ENCODE results near the gene RTN4IP1. TPM values are rescaled to one million over a fixed set of nuclear protein-coding genes. Genes with fewer than 3 reads are reported as not detected.
"Not testable (repeated sequence)": the region's sequence is repeated elsewhere in the genome, so short reads cannot be mapped to it uniquely, and the experiment has no call there.

RTN4IP1 gene
- total RNA-seq, 1 experiment from 2014 or later: 10.8 TPM

DNA sequence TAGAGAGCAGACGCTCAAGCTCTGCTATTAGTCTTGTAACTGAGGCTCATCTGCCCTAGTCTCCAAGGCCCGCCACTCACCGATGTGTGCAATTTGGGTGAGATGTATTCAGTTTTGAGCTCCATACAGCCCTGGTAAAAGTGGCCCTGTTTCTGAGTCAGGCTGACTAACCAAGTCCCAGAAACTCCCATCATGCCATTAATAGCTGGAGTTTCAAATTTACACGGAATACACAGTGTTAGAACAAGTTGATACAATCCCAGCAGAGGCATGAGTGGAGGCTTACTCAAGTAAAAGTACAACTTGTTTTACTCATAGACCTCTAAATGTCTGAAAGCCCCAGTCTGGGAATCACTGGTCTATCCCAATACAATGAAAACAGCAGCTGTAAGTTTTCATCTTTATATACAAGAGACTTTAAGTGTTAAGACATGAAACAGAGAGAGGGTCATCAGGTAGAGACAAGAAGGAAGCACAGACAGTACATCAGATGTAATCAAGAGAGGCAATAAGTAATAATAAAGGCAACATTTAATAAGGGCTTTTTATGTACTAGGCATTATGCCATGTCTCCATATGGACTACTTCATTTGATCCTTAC is 42.4 kb downstream of the RTN4IP1 start:
- DNase-seq (ENCODE audit: low read depth): peak; percentile 59

DNA sequence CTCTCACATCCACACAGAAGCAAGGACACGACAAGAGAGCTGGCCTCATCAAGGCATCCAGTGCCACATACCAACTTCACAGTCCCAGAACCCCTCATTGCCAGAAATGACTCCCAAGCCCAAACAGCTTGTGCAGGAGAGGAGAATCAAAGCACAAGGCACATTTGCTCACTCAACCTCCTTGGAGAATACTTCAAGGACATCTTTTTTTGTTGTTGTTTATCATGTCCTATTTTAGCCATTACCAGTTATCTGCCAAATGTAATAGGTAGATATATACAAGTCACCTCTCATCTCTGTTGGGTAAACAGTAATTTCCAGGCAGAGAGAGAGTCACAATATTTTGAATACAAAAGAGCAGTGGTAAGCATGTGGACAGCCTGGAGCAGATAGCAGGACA is 47.8 kb downstream of the RTN4IP1 start:
- DNase-seq (ENCODE audit: low read depth): no peak

DNA sequence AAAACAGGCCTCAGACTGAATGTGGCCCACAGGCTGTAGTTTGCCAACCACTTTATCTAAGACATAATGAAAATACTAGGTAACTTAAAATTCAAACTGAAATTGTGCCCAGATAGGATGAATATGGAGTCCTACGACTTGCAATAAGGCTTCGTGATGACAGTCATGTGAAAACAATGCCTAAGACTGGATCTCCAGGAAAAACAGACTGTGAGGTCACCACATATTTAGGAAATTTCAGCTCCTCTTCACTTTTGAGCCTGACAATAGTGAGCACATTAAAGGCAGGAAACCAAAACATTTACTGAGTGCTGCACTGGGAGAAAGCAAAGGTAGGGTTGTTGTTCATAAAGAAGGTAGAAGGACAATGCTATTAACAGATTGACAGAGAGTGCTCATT is 50.0 kb downstream of the RTN4IP1 start:
- DNase-seq (ENCODE audit: low read depth): no peak

DNA sequence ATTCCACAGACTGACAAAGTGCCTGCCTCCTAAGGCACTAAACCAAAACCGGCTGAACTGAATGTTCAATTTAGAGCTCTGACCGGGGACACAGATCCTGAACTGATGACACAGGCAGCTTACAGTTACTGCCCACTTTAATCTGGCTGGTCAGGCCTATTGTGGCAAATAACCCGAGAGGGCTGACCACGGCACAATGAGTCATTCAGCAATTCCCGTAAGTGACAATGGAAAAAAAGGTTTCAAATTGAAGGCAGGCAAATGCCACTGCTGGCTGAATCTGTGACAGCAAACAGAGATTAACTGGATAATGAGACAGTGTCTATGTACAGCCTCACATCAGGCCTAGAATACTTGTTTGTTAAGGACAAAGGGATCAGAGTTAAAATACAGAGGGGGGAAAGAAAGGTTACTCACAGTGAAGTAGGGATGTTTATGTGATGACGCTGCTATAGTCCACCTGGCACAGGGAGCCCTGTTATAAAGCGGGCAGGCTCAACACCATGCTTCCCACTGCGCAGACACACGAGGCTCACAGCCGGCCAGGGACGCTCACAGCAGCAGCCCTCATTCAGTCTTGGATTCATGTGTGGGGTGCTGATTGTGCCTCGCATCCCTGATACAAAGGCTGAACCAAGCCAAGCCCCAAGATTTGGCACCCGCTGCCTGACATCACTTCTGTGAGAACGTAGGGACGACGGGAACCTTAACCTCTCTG is 54.4 kb downstream of the RTN4IP1 start:
- DNase-seq (ENCODE audit: low read depth): peak; percentile 88

DNA sequence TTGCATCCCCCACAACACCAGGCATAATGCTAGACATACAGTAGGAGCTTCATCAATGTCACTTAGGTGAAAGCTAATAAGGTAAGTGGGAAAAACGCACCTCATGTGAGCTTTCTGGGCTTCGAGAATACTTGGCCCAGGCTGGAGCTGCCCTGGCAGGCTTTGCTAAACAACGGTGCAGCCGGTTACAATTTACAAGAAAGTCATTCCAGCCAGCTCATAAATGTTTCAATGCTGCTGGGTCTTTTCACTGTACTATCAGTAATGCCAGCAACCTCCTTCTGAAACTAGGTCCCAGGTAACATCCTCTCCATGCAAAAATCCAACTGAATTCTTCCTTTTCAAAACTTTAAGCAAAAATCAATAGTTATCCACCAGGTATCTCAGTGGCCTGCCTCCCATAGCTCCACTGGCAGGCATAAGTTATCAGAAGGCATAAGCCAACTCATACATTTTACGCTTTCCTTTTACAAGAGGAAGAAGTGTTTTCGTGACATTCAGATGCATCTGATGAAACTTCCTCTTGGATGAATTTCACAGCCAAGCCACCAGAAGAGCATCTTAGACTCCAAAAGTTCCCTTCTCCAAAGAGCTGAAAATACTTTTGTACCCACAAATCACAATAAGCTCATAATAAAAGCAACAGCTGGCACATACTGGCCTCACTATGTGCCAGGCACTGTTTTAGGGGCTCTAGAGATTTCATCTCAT is 56.3 kb downstream of the RTN4IP1 start:
- DNase-seq (ENCODE audit: low read depth): no peak

DNA sequence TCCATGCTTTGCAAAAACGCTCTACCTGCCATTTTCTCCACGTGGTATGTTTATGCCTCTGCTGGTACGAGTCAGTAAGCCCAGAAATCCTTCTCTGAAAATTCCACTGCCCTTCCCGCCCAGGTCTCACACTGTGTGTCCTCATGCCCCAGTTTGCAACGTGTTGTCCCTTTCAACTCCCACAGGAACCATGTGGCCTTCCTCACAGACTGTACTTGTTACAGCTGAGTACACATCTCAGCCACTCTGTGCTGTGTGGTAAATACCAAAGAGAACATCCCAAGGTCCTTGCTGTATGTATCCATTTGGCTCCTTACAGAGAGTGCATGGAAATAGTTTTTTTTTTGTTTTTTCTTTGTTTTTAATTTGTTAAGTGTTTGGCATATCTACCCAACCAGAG is 56.9 kb downstream of the RTN4IP1 start:
- no peak for DNase-seq (ENCODE audit: low read depth)

DNA sequence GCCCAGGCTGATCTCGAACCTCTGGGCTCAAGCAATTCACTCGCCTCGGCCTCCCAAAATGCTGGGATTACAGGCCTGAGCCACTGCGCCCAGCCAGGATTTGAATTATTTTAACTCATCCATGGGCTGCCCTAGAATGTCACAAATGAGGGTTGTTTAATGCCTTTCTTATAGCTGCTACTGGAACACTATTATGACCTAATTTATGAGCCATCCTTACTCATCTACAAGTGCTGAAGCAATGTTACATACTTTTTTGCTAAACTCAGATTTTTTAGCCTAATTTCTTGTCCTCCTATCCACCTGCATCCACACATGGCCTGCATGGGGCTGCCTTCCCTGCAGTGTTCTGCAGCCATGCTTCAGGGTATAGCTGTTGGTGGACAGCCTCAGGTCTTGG is 59.9 kb downstream of the RTN4IP1 start:
- no peak for DNase-seq (ENCODE audit: low read depth)

DNA sequence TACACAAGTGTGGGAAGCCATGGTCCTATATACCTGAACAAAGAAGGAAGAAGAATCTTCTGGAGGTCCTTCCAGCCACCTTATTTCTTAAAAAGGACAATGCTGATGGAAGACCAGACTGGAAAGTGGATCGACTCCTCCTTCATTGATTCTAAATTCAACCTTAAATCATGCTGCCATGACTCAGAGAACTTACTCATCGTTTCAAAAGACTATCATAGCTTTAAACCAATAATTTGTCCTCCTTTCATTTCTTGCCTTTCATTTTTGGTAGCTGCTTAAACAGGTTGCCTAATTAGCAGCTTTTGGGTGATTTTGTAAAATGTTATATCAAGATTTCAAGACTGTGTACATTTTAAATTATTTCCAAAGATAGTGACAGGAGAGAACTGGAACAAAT is 60.8 kb downstream of the RTN4IP1 start:
- peak; percentile 32 for DNase-seq (ENCODE audit: low read depth)

DNA sequence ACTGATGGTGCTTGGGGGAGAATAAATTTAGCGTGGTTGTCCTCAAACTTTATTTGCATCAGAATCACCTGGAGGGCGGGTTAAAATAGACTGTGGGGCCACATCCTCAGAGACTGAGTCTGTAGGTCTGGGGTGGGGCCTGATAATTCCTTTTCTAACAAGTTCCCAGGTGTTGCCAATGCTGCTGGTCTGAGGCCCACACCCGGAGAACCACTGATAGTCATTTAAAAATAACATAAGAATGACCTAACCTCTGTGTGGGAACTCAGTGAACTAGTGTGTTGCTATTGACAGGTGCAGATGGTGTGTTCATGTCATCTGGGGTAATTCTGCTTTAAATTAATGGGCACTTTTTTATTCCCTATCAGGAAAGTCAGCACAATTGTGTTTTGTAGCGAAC is 64.8 kb downstream of the RTN4IP1 start:
- DNase-seq (ENCODE audit: low read depth): no peak

DNA sequence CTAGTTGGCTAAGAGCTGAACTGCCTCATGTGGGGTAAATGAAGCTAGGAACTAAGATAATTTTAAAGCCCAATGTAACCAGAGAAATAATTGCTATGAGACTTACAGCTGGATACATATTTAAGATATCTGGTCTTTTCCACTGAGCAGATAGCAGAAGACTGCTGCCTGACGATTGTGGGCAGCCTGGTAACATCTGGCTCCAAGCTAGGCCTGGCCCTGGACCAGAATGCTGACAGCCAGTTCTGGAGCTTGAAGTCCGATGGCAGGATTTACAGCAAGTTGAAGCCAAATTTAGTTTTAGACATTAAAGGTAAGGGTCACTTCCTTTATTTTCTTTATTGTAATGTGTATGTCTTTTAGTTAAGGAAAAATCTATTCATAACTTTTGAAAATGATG is 65.7 kb downstream of the RTN4IP1 start:
- no peak for DNase-seq (ENCODE audit: low read depth)

DNA sequence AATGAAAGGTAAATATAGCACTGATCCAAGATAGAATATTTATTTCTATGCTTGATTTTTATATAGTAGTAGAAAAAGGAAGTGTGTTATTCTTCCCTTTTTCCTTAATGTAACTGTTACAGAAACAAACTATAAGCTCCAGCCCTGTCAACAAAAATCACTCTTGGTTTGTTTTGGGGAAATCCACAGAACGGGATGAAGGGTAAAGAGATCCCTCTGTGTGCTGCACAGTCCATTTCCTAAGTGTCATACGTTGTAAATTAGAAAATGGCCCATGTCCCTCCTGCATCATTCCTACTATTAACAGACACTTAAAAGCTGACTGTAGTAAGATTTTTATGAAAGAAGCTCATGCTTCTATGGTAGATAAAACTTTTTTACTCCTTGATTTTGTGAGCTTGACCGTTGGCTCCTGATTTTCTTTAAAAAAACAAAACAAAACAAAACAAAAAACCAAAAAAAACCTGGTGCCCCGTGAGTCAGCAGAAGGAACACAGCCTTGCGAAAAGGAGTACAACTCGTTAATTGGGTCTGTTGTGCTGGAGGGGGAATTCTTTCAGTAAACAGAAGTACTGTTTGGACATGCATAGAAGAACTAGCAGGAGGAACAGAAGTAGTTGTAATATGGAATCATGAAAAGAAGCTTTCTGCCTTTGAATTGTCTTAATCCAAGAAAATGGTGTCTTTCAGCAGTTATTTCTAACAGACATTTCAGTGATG is 67.5 kb downstream of the RTN4IP1 start:
- peak; percentile 27 for DNase-seq (ENCODE audit: low read depth)

DNA sequence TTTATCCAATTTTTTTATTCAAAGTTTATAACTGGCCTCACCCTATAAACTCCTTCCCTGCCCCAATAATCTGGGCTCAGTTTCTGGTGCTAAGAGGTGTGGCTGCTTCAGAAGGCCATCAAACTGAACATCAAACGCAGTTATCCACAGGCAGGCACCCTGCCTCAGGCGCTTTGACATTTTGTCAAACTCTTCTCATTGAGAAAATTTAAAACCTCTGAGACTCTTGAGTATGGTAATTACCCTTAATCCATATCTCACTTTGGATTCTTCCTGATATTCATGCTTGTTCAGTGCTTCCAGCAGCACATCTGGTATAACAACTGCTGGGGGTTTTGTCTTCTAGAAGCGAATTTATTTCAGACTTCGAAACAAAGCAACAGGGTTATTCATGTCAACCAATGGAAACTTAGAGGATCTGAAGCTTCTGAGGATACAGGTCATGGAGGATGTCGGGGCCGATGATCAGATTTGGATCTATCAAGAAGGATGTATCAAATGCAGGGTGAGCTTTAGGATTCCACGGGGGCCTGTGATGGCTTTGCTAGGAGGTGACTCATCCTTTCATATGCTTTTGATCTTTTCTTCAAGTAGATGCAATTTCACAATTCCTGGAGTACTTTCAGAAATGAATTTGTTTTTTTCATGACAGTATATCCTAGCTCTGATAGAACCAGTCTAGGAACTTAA is 68.2 kb downstream of the RTN4IP1 start:
- DNase-seq (ENCODE audit: low read depth): peak; percentile 63

DNA sequence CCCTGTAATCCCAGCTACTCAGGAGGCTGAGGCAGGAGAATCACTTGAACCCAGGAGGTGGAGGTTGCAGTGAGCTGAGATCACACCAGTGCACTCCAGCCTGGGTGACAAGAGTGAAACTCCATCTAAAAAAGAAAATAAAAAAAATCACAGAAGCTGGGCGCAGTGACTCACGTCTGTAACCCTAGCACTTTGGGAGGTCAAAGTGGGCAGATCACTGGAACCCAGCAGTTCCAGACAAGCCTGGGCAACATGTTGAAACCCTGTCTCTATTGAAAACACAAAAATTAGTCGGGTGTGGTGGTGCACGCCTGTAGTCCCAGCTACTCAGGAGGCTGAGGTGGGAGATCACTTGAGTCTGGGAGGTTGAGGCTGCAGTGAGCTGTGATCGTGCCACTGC is 69.6 kb downstream of the RTN4IP1 start:
- DNase-seq (ENCODE audit: low read depth): peak; percentile 47

DNA sequence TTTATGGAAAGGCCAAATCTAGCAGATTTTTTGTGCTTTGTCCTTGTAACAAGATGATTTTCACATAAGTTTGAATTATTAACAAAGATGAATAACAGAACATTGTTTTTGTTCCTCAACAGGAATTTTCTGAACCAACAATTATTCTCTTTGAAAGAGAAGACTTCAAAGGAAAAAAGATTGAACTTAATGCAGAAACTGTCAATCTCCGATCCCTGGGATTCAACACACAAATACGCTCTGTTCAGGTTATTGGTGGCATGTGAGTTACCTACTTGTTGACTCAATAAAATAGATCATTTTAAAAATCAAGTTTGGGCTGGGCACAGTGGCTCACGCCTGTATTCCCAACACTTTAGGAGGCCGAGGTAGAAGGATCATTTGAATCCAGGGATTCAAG is 70.9 kb downstream of the RTN4IP1 start:
- DNase-seq (ENCODE audit: low read depth): no peak

DNA sequence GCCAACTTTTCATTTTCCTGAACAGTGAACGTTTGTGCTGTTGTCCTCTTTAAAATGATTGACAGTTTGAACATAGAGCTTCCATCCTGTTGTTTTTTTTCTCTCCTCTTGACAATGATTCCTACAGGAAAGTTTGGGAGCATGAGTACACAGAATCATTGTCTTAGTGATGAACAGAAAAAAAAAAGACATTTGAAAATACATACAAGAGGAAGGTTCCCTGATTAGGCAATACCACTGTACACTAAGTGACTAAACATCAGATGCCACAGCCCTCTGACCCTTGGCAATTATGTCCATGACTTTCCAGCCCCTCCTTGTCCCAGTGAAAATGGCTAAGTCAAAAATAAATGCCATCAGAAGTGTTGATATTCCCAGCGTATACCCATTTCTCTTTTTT is 71.5 kb downstream of the RTN4IP1 start:
- DNase-seq (ENCODE audit: low read depth): peak; percentile 49

DNA sequence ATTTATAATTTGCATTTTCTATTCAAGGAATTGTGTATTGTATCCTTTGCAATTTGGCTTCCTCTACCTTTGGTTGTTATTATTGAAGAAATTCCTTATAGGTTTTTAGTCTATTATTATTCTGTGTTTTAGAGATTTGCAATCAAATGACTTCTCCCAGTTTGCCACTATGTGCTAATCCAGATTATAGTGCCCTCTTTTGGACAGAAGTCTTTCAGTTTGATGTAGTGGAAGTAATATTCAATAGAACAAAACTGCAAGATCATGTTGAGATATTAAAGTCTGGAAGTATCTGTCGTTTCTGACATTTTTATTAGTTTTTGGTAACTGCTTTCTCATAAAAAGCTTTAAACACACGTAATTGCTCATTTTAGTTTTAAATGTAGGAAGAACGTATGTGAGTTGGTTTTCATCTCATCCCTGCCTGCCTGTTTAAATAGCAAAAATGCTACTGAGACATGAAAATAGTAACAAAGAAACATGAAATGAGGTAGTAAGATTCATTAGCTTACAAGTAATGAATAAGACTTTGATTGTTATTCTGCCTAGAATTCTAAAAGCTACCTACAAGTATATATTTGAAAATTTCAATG is 72.8 kb downstream of the RTN4IP1 start:
- peak; percentile 35 for DNase-seq (ENCODE audit: low read depth)

DNA sequence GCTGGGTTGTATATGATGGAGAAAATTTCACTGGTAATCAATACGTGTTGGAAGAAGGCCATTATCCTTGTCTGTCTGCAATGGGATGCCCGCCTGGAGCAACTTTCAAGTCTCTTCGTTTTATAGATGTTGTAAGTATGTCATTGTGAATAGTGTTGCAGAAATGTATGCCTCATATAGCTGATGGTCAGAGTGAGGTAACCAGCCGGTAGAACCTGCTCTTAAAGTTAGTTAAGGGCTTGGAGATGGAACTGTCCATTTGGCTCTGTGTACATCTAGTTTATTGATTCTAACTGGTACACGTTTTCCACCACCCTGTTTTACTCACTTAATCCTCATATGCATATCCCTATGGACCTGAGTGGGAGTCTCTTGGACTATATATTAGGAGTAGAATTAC is 73.5 kb downstream of the RTN4IP1 start:
- no peak for DNase-seq (ENCODE audit: low read depth)

DNA sequence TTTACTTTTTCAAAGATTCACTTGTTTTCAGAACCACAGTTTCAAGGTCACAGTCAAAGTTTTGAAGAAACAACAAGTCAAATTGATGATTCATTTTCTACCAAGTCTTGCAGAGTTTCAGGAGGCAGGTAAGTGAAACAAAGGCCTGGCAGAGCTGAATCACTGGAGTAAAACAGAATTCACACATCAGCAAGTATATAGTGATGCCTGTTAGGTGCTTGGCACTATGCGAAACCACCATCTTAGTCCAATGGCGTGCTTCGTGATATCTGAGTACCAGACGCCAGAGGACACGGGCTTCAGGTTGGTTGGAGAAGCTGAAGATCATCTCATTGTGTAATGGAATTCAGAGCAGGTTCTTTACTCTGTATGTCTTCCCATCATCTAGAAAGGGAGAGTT is 75.9 kb downstream of the RTN4IP1 start:
- DNase-seq (ENCODE audit: low read depth): no peak

DNA sequence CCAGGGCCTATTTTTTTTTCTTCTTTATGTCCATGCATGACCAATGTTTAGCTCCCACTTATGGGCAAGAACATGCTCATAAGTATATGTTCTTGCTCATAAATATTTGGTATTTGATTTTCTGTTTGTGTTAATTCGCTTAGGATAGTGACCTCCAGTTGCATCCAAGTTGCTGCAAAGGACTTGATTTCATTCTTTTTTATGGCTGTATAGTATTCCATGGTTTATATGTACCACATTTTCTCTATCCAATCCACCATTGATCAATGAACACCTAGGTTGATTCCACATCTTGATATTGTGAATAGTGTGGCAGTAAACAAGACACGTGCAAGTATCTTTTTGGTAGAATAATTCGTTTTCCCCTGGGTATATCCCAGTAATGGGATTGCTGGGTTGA is 78.1 kb downstream of the RTN4IP1 start:
- no peak for DNase-seq (ENCODE audit: low read depth)

DNA sequence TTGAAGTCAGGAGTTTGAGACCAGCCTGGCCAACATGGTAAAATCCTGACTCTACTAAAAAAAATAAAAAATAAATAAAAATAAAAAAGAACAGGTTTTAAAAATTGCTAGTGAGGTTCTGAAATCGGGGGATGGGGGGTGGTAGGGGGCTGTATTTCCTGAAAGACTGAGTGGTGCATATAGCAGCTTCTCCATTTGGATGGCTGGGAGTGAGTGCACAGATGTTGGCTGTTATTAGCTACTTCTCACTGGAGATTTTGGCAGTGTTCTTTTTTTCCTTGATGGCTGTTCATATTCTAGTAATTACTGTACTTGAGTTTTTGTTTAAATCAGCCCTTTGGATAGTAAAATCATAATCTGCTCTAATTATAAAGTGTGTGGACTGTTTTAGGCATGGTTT is 79.8 kb downstream of the RTN4IP1 start:
- DNase-seq (ENCODE audit: low read depth): no peak

DNA sequence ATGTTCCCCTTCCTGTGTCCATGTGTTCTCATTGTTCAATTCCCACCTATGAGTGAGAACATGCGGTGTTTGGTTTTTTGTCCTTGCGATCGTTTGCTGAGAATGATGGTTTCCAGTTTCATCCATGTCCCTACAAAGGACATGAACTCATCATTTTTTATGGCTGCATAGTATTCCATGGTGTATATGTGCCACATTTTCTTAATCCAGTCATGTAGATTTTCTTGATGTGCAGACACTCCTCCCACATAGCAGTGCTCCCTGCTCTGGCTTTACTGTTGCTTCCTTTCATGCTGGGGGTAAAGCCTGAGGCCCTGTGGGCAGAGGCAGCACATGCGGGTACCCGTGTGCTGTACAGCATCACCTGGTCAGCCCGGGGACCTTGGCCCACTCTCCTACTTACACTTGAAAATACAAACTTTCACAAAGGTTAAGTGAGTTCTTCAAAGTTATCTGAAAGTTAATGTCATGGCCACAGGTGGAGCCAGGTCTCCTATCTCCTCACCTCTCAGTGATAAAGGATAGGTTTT is 80.3 kb downstream of the RTN4IP1 start:
- DNase-seq (ENCODE audit: low read depth): not testable (repeated sequence)
